C4-2B (cell line): ENCODE measurements around the gene SLC16A14.

Experiments used
- CTCF ChIP-seq: fragments of 450-650 bp; conservative IDR thresholded peaks from 2 replicates; pipeline ENCODE4 v1.5.1; 2017; ENCODE audit warnings: mild to moderate bottlenecking
- ZFX ChIP-seq: fragments of 450-650 bp; IDR thresholded peaks from 2 replicates; pipeline ENCODE4 v1.6.1; 2017

GRCh38 chr2:230048010-230048671 is 20.6 kb downstream of the SLC16A14 start:
- TF ChIP-seq CTCF (no peak), ZFX (no peak)
